T-helper 17 cell (primary cell): ENCODE results near the gene TSLP. TPM values are rescaled to one million over a fixed set of nuclear protein-coding genes. Genes with fewer than 3 reads are reported as not detected.

Source experiments
- ATAC-seq: fragments of 150-1000 bp; cut with Tn5 transposase; 2 replicates; pipeline ENCODE4 v1.10.0; 2021; ENCODE audit warnings: mild to moderate bottlenecking, moderate library complexity
- DNase-seq, 3 donors: peaks; one replicate each; pipeline versions ENCODE4 v3.0.0 to v3.0.0-alpha.2; 2020 to 2021
- H3K9me3 ChIP-seq: one replicate; pipeline ENCODE4 v1.7.0; 2013; ENCODE audit warnings: low read length, mild to moderate bottlenecking; ENCODE audit not compliant: control insufficient read depth, poor library complexity, severe bottlenecking
- H3K27ac Mint-ChIP-seq: one replicate; pipeline ENCODE4 v1.8.0; 2022; ENCODE audit warnings: mild to moderate bottlenecking, moderate library complexity, mixed read lengths
- H3K27me3 Mint-ChIP-seq: one replicate; pipeline ENCODE4 v1.8.0; 2022; ENCODE audit warnings: mixed read lengths
- H3K36me3 Mint-ChIP-seq: one replicate; pipeline ENCODE4 v1.8.0; 2022; ENCODE audit warnings: low read depth, mixed read lengths
- H3K4me1 Mint-ChIP-seq: one replicate; pipeline ENCODE4 v1.8.0; 2022; ENCODE audit warnings: mild to moderate bottlenecking, mixed read lengths
- H3K4me3 Mint-ChIP-seq: one replicate; pipeline ENCODE4 v1.8.0; 2022; ENCODE audit warnings: mild to moderate bottlenecking, moderate library complexity, mixed read lengths
- total RNA-seq, 4 donors: library from RNA in 2 of 4; stranded (reverse) in 2 of 4; gene quantifications; one replicate each; pipeline ENCODE4 v1.2.3 and lab custom pipeline; 2022 to 2026

The TSLP gene
- total RNA-seq, 2 donors from 2014 or later, result not detected

- no peak overlapping the region for H3K27ac Mint-ChIP-seq
- peaks cover 8% of the 10 kb centered on the region for H3K4me1 Mint-ChIP-seq
- H3K9me3 ChIP-seq, result no peaks in the 10 kb centered on the region
- no peaks in the 10 kb centered on the region for H3K27me3 Mint-ChIP-seq
- peaks cover 10% of the 10 kb centered on the region for H3K36me3 Mint-ChIP-seq
- no peak overlapping the region for H3K4me3 Mint-ChIP-seq
- ATAC-seq (no peak), DNase-seq (no peak)
Observed at GRCh38 chr5:111113678-111114077, 42.2 kb downstream of the TSLP start.

- Mint-ChIP-seq H3K27ac (no peak overlapping the region), H3K4me1 (peaks cover 10% of the 10 kb centered on the region), H3K4me3 (no peak overlapping the region), H3K36me3 (peaks cover 10% of the 10 kb centered on the region), H3K27me3 (no peaks in the 10 kb centered on the region)
- no peaks in the 10 kb centered on the region for H3K9me3 ChIP-seq
- ATAC-seq (no peak), DNase-seq (no peak)
Observed at GRCh38 chr5:111115229-111115628, 43.7 kb downstream of the TSLP start.

DNA sequence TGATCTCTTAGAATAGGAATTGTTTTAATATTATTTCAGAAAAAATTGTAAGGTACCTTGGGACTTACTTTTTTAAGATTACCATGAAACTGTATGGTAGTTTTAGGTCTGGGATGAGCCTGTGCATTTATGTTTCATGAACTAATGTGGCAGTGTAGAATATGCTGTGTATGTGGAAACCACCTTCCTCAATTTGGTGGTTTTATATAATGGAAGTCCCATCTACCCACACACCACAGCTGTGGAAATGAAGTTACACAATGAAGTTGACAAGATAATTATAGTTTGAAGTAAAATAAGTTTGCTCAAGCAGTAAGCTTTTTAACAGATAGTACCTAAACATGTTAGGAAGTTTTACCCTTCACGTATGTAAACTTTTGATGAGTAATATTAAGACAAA, 45.0 kb downstream of the TSLP start:
- H3K9me3 ChIP-seq, result no peaks in the 10 kb centered on the region
- Mint-ChIP-seq H3K4me1 (peaks cover 12% of the 10 kb centered on the region), H3K27ac (no peak overlapping the region), H3K4me3 (no peak overlapping the region), H3K36me3 (peaks cover 13% of the 10 kb centered on the region), H3K27me3 (no peaks in the 10 kb centered on the region)
- DNase-seq (no peak), ATAC-seq (peak; percentile 54)

- no peaks in the 10 kb centered on the region for H3K27me3 Mint-ChIP-seq
- DNase-seq (no peak), ATAC-seq (no peak)
- H3K9me3 ChIP-seq, result no peaks in the 10 kb centered on the region
- peaks cover 12% of the 10 kb centered on the region for H3K36me3 Mint-ChIP-seq
- no peak overlapping the region for H3K27ac Mint-ChIP-seq
- peaks cover 12% of the 10 kb centered on the region for H3K4me1 Mint-ChIP-seq
- no peak overlapping the region for H3K4me3 Mint-ChIP-seq
Observed at GRCh38 chr5:111117136-111117535, 45.6 kb downstream of the TSLP start.

DNA sequence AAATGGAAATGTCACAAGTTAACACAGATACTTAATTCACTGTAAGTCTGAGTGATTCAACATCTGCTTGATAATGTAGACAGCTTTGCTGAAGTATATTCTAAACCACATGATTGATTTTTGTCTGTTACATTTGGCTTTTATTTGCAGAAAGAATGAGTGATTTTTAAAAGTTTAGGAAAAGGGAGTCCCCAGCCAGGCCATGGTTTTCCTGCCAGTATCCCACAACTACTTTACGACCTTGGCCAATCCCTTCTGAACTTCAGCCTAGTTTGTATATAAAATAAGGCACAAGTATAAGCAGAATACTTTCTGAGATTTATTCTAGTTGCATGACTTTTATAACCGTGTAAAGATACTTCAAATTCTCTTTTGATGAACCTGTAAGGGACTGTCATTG, 47.7 kb downstream of the TSLP start:
- no peak overlapping the region for H3K27ac Mint-ChIP-seq
- H3K4me1 Mint-ChIP-seq, result peaks cover 12% of the 10 kb centered on the region

GRCh38 chr5:111119856-111120255, 48.3 kb downstream of the TSLP start:
- DNase-seq (no peak), ATAC-seq (no peak)
- no peaks in the 10 kb centered on the region for H3K9me3 ChIP-seq
- peak overlapping the region; percentile 47 for H3K27ac Mint-ChIP-seq
- no peaks in the 10 kb centered on the region for H3K27me3 Mint-ChIP-seq
- H3K4me1 Mint-ChIP-seq, result peaks cover 12% of the 10 kb centered on the region
- no peak overlapping the region for H3K4me3 Mint-ChIP-seq
- H3K36me3 Mint-ChIP-seq, result peaks cover 11% of the 10 kb centered on the region

More for the DNA sequence above, 47.7 kb downstream of the TSLP start:
- Mint-ChIP-seq H3K4me3 (no peak overlapping the region), H3K36me3 (peaks cover 11% of the 10 kb centered on the region), H3K27me3 (no peaks in the 10 kb centered on the region)
- H3K9me3 ChIP-seq, result no peaks in the 10 kb centered on the region
- no peak for ATAC-seq
- no peak for DNase-seq

- peaks cover 11% of the 10 kb centered on the region for H3K36me3 Mint-ChIP-seq
Observed at GRCh38 chr5:111120911-111121310, 49.4 kb downstream of the TSLP start.

GRCh38 chr5:111121926-111122325, 50.4 kb downstream of the TSLP start:
- peaks cover 11% of the 10 kb centered on the region for H3K36me3 Mint-ChIP-seq
- peaks cover 12% of the 10 kb centered on the region for H3K4me1 Mint-ChIP-seq
- no peaks in the 10 kb centered on the region for H3K9me3 ChIP-seq
- DNase-seq, result no peak
- no peak overlapping the region for H3K27ac Mint-ChIP-seq
- no peak overlapping the region for H3K4me3 Mint-ChIP-seq
- no peak for ATAC-seq
- no peaks in the 10 kb centered on the region for H3K27me3 Mint-ChIP-seq

More at GRCh38 chr5:111120911-111121310, 49.4 kb downstream of the TSLP start:
- H3K4me1 Mint-ChIP-seq, result peaks cover 12% of the 10 kb centered on the region
- ATAC-seq (no peak), DNase-seq (no peak)
- no peaks in the 10 kb centered on the region for H3K9me3 ChIP-seq
- H3K27me3 Mint-ChIP-seq, result no peaks in the 10 kb centered on the region
- H3K4me3 Mint-ChIP-seq, result no peak overlapping the region
- peak overlapping the region; percentile 47 for H3K27ac Mint-ChIP-seq

GRCh38 chr5:111122398-111122797, 50.9 kb downstream of the TSLP start:
- Mint-ChIP-seq H3K36me3 (peaks cover 9% of the 10 kb centered on the region), H3K27ac (no peak overlapping the region), H3K27me3 (no peaks in the 10 kb centered on the region), H3K4me1 (peaks cover 10% of the 10 kb centered on the region), H3K4me3 (no peak overlapping the region)
- H3K9me3 ChIP-seq, result no peaks in the 10 kb centered on the region
- no peak for ATAC-seq
- no peak for DNase-seq

GRCh38 chr5:111124793-111125192, 53.3 kb downstream of the TSLP start:
- Mint-ChIP-seq H3K4me3 (no peak overlapping the region), H3K27ac (no peak overlapping the region), H3K27me3 (no peaks in the 10 kb centered on the region), H3K4me1 (peaks cover 2% of the 10 kb centered on the region), H3K36me3 (peaks cover 3% of the 10 kb centered on the region)
- DNase-seq, result no peak
- H3K9me3 ChIP-seq, result no peaks in the 10 kb centered on the region
- no peak for ATAC-seq

GRCh38 chr5:111126896-111127295, 55.4 kb downstream of the TSLP start:
- Mint-ChIP-seq H3K36me3 (no peaks in the 10 kb centered on the region), H3K27me3 (no peaks in the 10 kb centered on the region), H3K4me1 (peaks cover 2% of the 10 kb centered on the region), H3K4me3 (no peak overlapping the region), H3K27ac (no peak overlapping the region)
- no peak for ATAC-seq
- H3K9me3 ChIP-seq, result no peaks in the 10 kb centered on the region
- no peak for DNase-seq

Other genes with a start within 250 kb of the TSLP start
- 10 to 100 TPM; 22.7 to 27.9 TPM for gene WDR36, start 20.6 kb downstream of the TSLP start, total RNA-seq
- 100 to 1,000 TPM; 139 to 163 TPM for gene CAMK4, start 152.7 kb downstream of the TSLP start, total RNA-seq